ENCODE measurements around the gene KCNIP1.
"Not testable (repeated sequence)": the region's sequence is repeated elsewhere in the genome, so short reads cannot be mapped to it uniquely, and the experiment has no call there.

Gene KCNIP1

GRCh38 chr5:170761708-170762066 lies 257.9 kb downstream of the KCNIP1 start:
- TF ChIP-seq, protein P1, sequence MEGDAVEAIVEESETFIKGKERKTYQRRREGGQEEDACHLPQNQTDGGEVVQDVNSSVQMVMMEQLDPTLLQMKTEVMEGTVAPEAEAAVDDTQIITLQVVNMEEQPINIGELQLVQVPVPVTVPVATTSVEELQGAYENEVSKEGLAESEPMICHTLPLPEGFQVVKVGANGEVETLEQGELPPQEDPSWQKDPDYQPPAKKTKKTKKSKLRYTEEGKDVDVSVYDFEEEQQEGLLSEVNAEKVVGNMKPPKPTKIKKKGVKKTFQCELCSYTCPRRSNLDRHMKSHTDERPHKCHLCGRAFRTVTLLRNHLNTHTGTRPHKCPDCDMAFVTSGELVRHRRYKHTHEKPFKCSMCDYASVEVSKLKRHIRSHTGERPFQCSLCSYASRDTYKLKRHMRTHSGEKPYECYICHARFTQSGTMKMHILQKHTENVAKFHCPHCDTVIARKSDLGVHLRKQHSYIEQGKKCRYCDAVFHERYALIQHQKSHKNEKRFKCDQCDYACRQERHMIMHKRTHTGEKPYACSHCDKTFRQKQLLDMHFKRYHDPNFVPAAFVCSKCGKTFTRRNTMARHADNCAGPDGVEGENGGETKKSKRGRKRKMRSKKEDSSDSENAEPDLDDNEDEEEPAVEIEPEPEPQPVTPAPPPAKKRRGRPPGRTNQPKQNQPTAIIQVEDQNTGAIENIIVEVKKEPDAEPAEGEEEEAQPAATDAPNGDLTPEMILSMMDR (IDR thresholded peaks at IDR 0.05) = no peak
- no peak overlapping the region for H3K27ac ChIP-seq
- intact Hi-C loops (cut with DNase I; ENCODE audit: low total_unique reads) = no loop called here
- H3K4me3 ChIP-seq = no peak overlapping the region
- H3K36me3 ChIP-seq = no peaks in the 10 kb centered on the region
- H3K27me3 ChIP-seq = no peaks in the 10 kb centered on the region
- no peaks in the 10 kb centered on the region for H3K9me3 ChIP-seq
- H3K4me1 ChIP-seq = peaks cover 0 to 14% (median 11%) of the 10 kb centered on the region in 4 donors
- DNase-seq = no peak

DNA sequence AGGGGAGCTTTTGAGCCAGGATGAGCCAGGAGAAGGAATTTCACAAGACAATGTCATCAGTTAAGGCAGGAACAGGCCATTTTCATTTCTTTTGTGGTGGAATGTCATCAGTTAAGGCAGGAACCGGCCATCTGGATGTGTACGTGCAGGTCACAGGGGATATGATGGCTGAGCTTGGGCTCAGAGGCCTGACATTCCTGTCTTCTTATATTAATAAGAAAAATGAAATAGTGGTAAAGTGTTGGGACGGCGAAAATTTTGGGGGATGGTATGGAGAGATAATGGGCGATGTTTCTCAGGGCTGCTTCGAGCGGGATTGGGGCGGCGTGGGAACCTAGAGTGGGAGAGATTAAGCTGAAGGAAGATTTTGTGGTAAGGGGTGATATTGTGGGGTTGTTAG lies 258.5 kb downstream of the KCNIP1 start:
- H3K36me3 ChIP-seq; H3K27ac ChIP-seq; H3K27me3 ChIP-seq; H3K9me3 ChIP-seq; DNase-seq; H3K4me1 ChIP-seq; intact Hi-C loops (cut with DNase I; ENCODE audit: low total_unique reads); H3K4me3 ChIP-seq: not testable (repeated sequence)

GRCh38 chr5:170765868-170766267 lies 262.0 kb downstream of the KCNIP1 start:
- H3K27me3 ChIP-seq; H3K4me3 ChIP-seq; H3K36me3 ChIP-seq; H3K27ac ChIP-seq; intact Hi-C loops (cut with DNase I; ENCODE audit: low total_unique reads); H3K4me1 ChIP-seq; H3K9me3 ChIP-seq; DNase-seq: not testable (repeated sequence)

- H3K4me1 ChIP-seq = no peaks in the 10 kb centered on the region
- DNase-seq = no peak
- no peak overlapping the region for H3K4me3 ChIP-seq
- H3K36me3 ChIP-seq = no peaks in the 10 kb centered on the region
- H3K27me3 ChIP-seq = peaks cover 0 to 2% of the 10 kb centered on the region in 2 donors
- TF ChIP-seq, protein P1 (IDR thresholded peaks at IDR 0.05) = no peak
- H3K9me3 ChIP-seq = no peaks in the 10 kb centered on the region
- intact Hi-C loops (cut with DNase I; ENCODE audit: low total_unique reads) = no loop called here
- H3K27ac ChIP-seq = no peak overlapping the region
Measured at GRCh38 chr5:170769246-170769645, 265.4 kb downstream of the KCNIP1 start.

DNA sequence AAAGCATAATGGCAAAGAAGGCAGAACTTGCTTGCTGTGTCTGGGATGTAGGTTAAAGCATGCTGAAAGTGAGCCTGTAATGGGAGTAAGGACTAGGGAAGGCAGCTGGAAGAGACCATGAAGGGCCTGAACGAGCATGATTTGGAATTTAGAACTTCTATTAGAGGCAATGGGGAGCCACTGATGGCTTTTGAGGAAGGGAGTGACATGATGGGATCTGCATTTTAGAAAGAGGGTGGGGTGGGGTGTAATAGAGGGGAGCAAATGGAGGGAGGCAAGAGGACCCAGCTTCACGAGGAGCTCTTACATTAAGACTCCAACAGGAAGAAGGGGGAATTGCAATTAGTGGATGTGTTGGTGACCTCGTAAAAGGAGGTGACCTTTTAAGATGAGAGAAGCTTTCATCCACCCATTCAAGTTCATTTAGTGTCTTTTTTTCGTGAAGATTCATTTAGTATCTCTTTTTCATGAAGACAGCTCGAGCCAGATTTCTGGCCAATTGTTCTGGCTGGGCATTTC lies 266.1 kb downstream of the KCNIP1 start:
- TF ChIP-seq, protein P1 (IDR thresholded peaks at IDR 0.05) = no peak
- Histone ChIP-seq H3K4me1 (no peaks in the 10 kb centered on the region), H3K36me3 (no peaks in the 10 kb centered on the region), H3K27me3 (peaks cover 0 to 2% of the 10 kb centered on the region in 2 donors), H3K4me3 (no peak overlapping the region), H3K9me3 (no peaks in the 10 kb centered on the region), H3K27ac (no peak overlapping the region)
- intact Hi-C loops (cut with DNase I; ENCODE audit: low total_unique reads) = no loop called here
- DNase-seq = no peak

- intact Hi-C loops (cut with DNase I; ENCODE audit: low total_unique reads) = no loop called here
- H3K36me3 ChIP-seq = no peaks in the 10 kb centered on the region
- peaks cover 0 to 2% of the 10 kb centered on the region in 2 donors for H3K27me3 ChIP-seq
- TF ChIP-seq, protein P1 (IDR thresholded peaks at IDR 0.05) = no peak
- H3K4me1 ChIP-seq = no peaks in the 10 kb centered on the region
- H3K4me3 ChIP-seq = no peak overlapping the region
- no peaks in the 10 kb centered on the region for H3K9me3 ChIP-seq
- DNase-seq = no peak
- H3K27ac ChIP-seq = no peak overlapping the region
Measured at GRCh38 chr5:170771496-170771895, 267.7 kb downstream of the KCNIP1 start.
